ENCODE results near the gene NRXN3. TPM values are rescaled to one million over a fixed set of nuclear protein-coding genes. Genes with fewer than 3 reads are reported as not detected.

NRXN3 gene
- polyA plus RNA-seq, 1 donor from 2014 or later, result 110 TPM

DNA sequence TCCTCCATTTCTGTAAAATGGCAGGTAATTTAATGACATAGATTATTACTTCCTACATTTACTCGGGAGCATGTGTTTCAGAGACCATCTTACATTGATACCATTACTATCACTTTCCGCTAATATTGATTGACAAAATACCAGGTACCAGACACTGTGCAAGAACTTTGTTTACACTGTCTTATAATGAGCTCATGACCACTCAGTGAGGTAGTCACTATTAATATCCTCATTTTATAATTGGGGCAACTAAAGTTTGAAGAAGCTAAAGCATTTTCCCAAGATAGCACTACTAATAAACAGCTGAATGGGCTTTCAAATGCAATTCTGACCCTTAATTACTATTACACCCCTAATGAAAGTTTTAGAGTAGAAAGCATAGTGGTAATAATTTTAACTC, 1306.4 kb downstream of the NRXN3 start:
- H3K9ac ChIP-seq (ENCODE audit: low read length), result no peak overlapping the region
- peaks cover 17% of the 10 kb centered on the region for H3K79me2 ChIP-seq (replicated peaks; ENCODE audit: insufficient read depth, low read length)
- H3F3A ChIP-seq (ENCODE audit: insufficient read depth, low read length, poor library complexity, severe bottlenecking), result no peaks in the 10 kb centered on the region
- TF ChIP-seq EP300 (conservative IDR thresholded peaks at IDR 0.05; ENCODE audit: poor library complexity, severe bottlenecking) (peak; percentile 8), RAD21 (conservative IDR thresholded peaks at IDR 0.05) (no peak)
- no peak overlapping the region for H2AFZ ChIP-seq (ENCODE audit: low read depth, low read length)
- H3K27me3 ChIP-seq (ENCODE audit: insufficient read depth, low read depth, low read length), result no peaks in the 10 kb centered on the region
- H3K36me3 ChIP-seq (ENCODE audit: insufficient read depth, low read length), result peaks cover 6% of the 10 kb centered on the region
- H4K20me1 ChIP-seq (ENCODE audit: insufficient read depth), result no peaks in the 10 kb centered on the region
- no peaks in the 10 kb centered on the region for H3K9me3 ChIP-seq (ENCODE audit: low read length)
- H3K27ac ChIP-seq (ENCODE audit: low read length), result peak overlapping the region; percentile 67
- no peaks in the 10 kb centered on the region for H3K9me2 ChIP-seq (ENCODE audit: insufficient read depth, low read length)
- no peak overlapping the region for H3K4me2 ChIP-seq (ENCODE audit: low read length)
- peak overlapping the region; percentile 19 for H3K4me3 ChIP-seq (ENCODE audit: low read length)

DNA sequence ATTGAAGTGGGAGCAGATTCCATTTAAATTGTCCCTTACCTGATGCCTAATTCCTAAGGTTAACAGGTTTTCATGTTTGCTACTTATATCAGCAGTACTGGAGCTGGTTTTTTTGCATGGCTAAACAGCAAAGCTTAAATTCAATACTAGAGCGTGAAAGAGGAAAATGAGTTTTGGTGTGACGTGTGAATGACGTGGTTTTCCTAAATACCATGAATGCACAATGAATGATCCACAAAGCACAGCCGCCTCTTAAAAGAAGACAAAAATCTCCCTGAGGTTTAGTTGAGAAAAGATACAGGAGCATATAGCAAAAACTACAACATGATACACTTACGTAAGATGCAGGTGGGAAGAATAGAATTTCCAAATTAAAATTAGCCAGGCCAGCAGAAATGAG, 1310.0 kb downstream of the NRXN3 start:
- no peak overlapping the region for H3K4me2 ChIP-seq (ENCODE audit: low read length)
- no peaks in the 10 kb centered on the region for H3K27me3 ChIP-seq (ENCODE audit: insufficient read depth, low read depth, low read length)
- TF ChIP-seq POLR2AphosphoS5 (IDR thresholded peaks at IDR 0.05) (no peak), SMC3 (conservative IDR thresholded peaks at IDR 0.05; ENCODE audit: poor library complexity) (no peak), TAF1 (IDR thresholded peaks at IDR 0.05; ENCODE audit: low read depth) (no peak), MXI1 (conservative IDR thresholded peaks at IDR 0.05; ENCODE audit: poor library complexity, severe bottlenecking) (no peak), EZH2 (IDR thresholded peaks at IDR 0.05; ENCODE audit: borderline replicate concordance, insufficient read depth, low read length, poor library complexity, severe bottlenecking) (no peak), EP300 (conservative IDR thresholded peaks at IDR 0.05; ENCODE audit: poor library complexity, severe bottlenecking) (no peak), RAD21 (conservative IDR thresholded peaks at IDR 0.05) (no peak)
- TF ChIP-seq, protein P1, sequence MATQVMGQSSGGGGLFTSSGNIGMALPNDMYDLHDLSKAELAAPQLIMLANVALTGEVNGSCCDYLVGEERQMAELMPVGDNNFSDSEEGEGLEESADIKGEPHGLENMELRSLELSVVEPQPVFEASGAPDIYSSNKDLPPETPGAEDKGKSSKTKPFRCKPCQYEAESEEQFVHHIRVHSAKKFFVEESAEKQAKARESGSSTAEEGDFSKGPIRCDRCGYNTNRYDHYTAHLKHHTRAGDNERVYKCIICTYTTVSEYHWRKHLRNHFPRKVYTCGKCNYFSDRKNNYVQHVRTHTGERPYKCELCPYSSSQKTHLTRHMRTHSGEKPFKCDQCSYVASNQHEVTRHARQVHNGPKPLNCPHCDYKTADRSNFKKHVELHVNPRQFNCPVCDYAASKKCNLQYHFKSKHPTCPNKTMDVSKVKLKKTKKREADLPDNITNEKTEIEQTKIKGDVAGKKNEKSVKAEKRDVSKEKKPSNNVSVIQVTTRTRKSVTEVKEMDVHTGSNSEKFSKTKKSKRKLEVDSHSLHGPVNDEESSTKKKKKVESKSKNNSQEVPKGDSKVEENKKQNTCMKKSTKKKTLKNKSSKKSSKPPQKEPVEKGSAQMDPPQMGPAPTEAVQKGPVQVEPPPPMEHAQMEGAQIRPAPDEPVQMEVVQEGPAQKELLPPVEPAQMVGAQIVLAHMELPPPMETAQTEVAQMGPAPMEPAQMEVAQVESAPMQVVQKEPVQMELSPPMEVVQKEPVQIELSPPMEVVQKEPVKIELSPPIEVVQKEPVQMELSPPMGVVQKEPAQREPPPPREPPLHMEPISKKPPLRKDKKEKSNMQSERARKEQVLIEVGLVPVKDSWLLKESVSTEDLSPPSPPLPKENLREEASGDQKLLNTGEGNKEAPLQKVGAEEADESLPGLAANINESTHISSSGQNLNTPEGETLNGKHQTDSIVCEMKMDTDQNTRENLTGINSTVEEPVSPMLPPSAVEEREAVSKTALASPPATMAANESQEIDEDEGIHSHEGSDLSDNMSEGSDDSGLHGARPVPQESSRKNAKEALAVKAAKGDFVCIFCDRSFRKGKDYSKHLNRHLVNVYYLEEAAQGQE (IDR thresholded peaks at IDR 0.05; ENCODE audit: borderline replicate concordance), result no peak
- TF ChIP-seq, protein P2, sequence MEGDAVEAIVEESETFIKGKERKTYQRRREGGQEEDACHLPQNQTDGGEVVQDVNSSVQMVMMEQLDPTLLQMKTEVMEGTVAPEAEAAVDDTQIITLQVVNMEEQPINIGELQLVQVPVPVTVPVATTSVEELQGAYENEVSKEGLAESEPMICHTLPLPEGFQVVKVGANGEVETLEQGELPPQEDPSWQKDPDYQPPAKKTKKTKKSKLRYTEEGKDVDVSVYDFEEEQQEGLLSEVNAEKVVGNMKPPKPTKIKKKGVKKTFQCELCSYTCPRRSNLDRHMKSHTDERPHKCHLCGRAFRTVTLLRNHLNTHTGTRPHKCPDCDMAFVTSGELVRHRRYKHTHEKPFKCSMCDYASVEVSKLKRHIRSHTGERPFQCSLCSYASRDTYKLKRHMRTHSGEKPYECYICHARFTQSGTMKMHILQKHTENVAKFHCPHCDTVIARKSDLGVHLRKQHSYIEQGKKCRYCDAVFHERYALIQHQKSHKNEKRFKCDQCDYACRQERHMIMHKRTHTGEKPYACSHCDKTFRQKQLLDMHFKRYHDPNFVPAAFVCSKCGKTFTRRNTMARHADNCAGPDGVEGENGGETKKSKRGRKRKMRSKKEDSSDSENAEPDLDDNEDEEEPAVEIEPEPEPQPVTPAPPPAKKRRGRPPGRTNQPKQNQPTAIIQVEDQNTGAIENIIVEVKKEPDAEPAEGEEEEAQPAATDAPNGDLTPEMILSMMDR (IDR thresholded peaks at IDR 0.05; ENCODE audit: poor library complexity, severe bottlenecking), result no peak
- H3K9me2 ChIP-seq (ENCODE audit: insufficient read depth, low read length), result no peaks in the 10 kb centered on the region
- no peaks in the 10 kb centered on the region for H3F3A ChIP-seq (ENCODE audit: insufficient read depth, low read length, poor library complexity, severe bottlenecking)
- H4K20me1 ChIP-seq (ENCODE audit: insufficient read depth), result no peaks in the 10 kb centered on the region
- no peak overlapping the region for H3K27ac ChIP-seq (ENCODE audit: low read length)
- peaks cover 13% of the 10 kb centered on the region for H3K79me2 ChIP-seq (replicated peaks; ENCODE audit: insufficient read depth, low read length)
- H3K36me3 ChIP-seq (ENCODE audit: insufficient read depth, low read length), result peaks cover 6% of the 10 kb centered on the region
- no peak overlapping the region for H3K9ac ChIP-seq (ENCODE audit: low read length)
- no peak overlapping the region for H2AFZ ChIP-seq (ENCODE audit: low read depth, low read length)
- no peak overlapping the region for H3K4me3 ChIP-seq (ENCODE audit: low read length)
- no peaks in the 10 kb centered on the region for H3K9me3 ChIP-seq (ENCODE audit: low read length)

DNA sequence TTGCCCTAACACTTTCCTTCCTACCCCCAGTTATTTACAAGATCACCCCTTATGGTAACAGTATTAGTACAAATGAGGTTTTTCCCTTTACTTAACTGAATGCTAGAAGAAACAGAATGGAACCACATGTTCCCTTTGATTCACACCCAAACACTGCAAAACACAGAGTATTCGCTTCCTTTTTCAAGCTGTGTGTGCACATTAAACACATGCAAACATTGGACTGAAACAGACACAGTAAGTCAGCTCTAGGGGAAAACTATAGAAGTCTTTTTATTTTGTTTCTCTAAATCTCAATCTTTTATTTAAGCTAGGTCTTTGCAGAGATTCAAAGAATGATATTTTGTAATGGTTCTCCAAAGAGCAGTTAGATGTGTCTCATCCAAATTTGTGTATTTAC, 1312.7 kb downstream of the NRXN3 start:
- no peak overlapping the region for H3K4me3 ChIP-seq (ENCODE audit: low read length)
- H3K79me2 ChIP-seq (replicated peaks; ENCODE audit: insufficient read depth, low read length), result peaks cover 16% of the 10 kb centered on the region
- no peaks in the 10 kb centered on the region for H3K9me3 ChIP-seq (ENCODE audit: low read length)
- no peaks in the 10 kb centered on the region for H3K9me2 ChIP-seq (ENCODE audit: insufficient read depth, low read length)
- no peaks in the 10 kb centered on the region for H3F3A ChIP-seq (ENCODE audit: insufficient read depth, low read length, poor library complexity, severe bottlenecking)
- H3K4me2 ChIP-seq (ENCODE audit: low read length), result no peak overlapping the region
- TF ChIP-seq TAF1 (IDR thresholded peaks at IDR 0.05; ENCODE audit: low read depth) (no peak), MXI1 (conservative IDR thresholded peaks at IDR 0.05; ENCODE audit: poor library complexity, severe bottlenecking) (no peak), RAD21 (conservative IDR thresholded peaks at IDR 0.05) (no peak), POLR2AphosphoS5 (IDR thresholded peaks at IDR 0.05) (no peak), EZH2 (IDR thresholded peaks at IDR 0.05; ENCODE audit: borderline replicate concordance, insufficient read depth, low read length, poor library complexity, severe bottlenecking) (no peak), SMC3 (conservative IDR thresholded peaks at IDR 0.05; ENCODE audit: poor library complexity) (no peak), EP300 (conservative IDR thresholded peaks at IDR 0.05; ENCODE audit: poor library complexity, severe bottlenecking) (no peak)
- TF ChIP-seq, protein P2 (IDR thresholded peaks at IDR 0.05; ENCODE audit: poor library complexity, severe bottlenecking), result no peak
- TF ChIP-seq, protein P1 (IDR thresholded peaks at IDR 0.05; ENCODE audit: borderline replicate concordance), result no peak
- no peak overlapping the region for H3K27ac ChIP-seq (ENCODE audit: low read length)
- H3K27me3 ChIP-seq (ENCODE audit: insufficient read depth, low read depth, low read length), result no peaks in the 10 kb centered on the region
- H4K20me1 ChIP-seq (ENCODE audit: insufficient read depth), result no peaks in the 10 kb centered on the region
- peaks cover 6% of the 10 kb centered on the region for H3K36me3 ChIP-seq (ENCODE audit: insufficient read depth, low read length)
- H2AFZ ChIP-seq (ENCODE audit: low read depth, low read length), result no peak overlapping the region
- H3K9ac ChIP-seq (ENCODE audit: low read length), result no peak overlapping the region
